Coronary artery (tissue), 2 donors: ENCODE data around the gene FBXO8.

Source experiments
- DNase-seq: peaks from one replicate; pipeline ENCODE4 v3.0.0-alpha.2; 2017; ENCODE audit warnings: low spot score
- H3K27ac ChIP-seq, 2 donors: fragments of 200-600 bp; sonication (generic); one replicate each; pipeline ENCODE4 v1.5.1; 2016 to 2019
- H3K4me3 ChIP-seq: fragments of 200-600 bp; sonication (generic); 2 replicates; pipeline ENCODE4 v1.5.1; 2016; ENCODE audit warnings: mild to moderate bottlenecking, moderate library complexity
- TF ChIP-seq, protein P1 (sequence below): fragments of 200-600 bp; sonication (generic); IDR thresholded peaks from one replicate; pipeline ENCODE4 v1.5.1; 2019; ENCODE audit warnings: antibody characterized with exemption

The FBXO8 gene

DNA sequence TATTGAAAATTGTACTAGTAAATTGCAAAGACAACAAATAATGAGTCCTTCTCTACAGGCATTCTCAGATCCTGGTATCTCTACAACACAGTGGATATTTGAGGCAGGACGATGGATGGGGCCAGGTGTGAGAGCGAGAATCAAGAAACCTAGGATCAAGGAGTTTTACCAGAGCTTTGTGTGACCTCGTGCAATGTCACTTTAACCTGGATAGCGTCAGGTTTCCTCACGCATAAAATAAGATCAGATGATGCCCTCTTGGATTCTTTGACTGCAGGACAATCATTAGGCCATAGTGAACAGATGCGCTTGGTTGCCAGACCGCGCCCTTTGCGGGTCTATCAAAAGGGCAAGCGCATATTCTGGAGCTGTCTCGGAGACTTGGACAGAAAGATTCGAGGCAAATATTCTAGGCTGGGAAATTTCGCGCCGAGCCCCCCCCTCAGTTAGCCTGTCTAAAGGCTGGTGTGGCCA lies 66.6 kb downstream of the FBXO8 start:
- Histone ChIP-seq H3K4me3 (peak overlapping the region; percentile 69), H3K27ac (peak overlapping the region in 1 of 2 donors; percentile 61)
- TF ChIP-seq, protein P1, sequence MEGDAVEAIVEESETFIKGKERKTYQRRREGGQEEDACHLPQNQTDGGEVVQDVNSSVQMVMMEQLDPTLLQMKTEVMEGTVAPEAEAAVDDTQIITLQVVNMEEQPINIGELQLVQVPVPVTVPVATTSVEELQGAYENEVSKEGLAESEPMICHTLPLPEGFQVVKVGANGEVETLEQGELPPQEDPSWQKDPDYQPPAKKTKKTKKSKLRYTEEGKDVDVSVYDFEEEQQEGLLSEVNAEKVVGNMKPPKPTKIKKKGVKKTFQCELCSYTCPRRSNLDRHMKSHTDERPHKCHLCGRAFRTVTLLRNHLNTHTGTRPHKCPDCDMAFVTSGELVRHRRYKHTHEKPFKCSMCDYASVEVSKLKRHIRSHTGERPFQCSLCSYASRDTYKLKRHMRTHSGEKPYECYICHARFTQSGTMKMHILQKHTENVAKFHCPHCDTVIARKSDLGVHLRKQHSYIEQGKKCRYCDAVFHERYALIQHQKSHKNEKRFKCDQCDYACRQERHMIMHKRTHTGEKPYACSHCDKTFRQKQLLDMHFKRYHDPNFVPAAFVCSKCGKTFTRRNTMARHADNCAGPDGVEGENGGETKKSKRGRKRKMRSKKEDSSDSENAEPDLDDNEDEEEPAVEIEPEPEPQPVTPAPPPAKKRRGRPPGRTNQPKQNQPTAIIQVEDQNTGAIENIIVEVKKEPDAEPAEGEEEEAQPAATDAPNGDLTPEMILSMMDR: no peak
- DNase-seq: no peak

DNA sequence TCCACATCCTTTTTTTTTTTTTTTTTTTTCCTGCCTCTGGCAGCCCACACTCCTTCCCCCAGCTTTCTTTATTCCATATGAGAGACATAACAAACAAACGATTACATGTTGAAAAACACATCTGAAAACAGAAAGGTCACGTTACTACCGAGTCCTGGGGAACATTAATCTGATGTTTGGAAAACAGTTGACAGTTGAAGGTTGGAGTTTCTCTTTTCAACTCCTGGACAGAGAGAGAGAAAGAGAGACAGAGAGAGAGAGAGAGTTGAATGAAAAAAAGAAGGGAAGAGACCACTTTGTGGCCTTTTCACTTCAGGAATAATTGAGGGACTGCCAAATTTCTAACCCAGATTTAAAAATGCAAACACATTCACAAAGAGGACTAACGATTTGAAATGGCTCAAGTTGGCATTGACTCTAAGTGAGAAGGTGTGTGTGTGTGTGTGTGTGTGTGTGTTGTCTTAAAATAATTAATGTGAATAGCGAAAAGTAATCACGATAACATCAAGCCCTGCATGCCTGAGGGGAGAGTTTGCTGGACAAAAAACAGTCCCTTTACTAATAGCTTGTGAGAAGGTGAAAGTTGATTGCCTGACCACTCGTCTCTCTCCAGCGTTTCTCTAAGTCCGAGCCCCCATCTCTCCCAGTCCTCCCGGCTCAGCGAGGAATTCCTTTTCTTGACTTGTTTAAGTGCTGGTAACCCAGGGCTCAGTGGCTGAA lies 67.3 kb downstream of the FBXO8 start:
- TF ChIP-seq, protein P1: no peak
- H3K27ac ChIP-seq: peak overlapping the region in 1 of 2 donors; percentile 11
- DNase-seq: no peak
- H3K4me3 ChIP-seq: no peak overlapping the region

DNA sequence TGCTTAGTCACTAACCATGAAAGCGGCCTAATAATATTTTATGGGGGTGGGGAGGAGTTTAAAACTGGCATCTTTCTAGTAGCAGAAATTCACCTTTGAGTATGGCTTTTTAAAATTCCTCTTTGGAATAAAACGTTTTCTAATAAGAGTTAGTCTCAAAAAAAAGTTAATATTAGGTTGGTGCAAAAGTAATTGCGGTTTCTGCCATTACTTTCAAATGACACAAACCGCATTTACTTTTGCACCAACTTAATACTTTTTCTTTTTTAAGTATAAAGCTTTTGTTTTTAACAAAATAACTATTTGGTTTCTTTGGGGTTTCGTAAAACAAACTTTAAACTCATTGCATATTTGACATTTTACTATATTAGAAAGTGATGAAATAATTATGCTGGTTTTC lies 68.4 kb downstream of the FBXO8 start:
- TF ChIP-seq, protein P1: no peak
- no peak overlapping the region for H3K27ac ChIP-seq
- DNase-seq: no peak
- no peak overlapping the region for H3K4me3 ChIP-seq

DNA sequence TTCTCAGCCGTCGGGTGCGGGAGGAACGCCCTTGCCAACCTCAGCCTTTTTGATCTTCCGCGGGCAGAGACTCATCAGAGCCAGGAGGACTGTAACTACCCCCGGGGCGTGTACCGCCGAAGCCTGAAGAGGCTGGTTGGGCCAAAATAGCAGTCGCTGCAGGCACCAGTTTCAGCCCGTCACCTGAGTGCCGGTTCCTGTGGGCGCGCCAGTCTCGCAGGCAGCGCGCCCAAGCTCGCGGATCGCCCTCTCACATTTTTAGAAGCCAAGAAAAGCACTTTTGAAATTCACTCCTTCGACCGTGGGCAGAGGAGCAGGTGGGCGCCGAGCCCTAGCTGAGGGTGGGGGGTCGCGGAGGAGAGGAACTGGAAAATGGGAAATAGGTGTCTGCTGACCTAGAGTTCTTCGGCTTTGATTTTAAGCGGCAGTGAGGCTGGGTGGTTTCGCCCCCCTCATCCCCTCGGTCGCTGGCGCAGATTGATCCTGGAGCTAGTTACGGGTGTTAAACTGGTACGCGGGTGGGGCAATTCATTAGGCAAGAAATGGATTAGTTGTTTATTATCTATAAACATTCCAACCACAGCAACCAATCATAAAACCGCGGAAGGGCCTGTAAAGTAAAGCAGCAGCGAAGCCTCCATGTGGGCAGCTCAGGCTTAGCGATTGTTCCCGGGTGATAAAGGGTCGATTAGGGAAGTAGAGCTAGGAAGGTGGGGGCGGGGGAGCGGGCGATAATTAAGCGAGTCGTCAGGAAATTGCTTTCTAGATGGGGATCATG lies 69.2 kb downstream of the FBXO8 start:
- Histone ChIP-seq H3K27ac (no peak overlapping the region), H3K4me3 (peak overlapping the region; percentile 60)
- TF ChIP-seq, protein P1: no peak
- DNase-seq: no peak

DNA sequence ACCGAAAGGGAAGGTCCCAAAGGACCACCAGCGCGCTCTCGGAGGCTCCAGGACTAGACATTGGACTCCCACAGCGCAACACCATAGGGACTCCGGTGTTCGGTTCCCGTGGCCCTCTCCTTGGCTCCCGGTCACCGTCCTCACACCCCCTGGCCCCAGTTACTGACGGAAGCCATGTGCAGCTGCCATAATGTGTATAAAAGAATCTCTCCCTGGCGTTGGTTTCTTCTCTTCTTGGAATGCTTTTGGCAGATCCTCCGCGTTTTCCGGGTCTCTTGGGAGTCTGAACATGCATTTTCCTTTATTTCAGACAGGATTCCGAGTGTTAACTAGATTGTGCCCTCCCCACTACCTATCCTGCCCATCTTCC lies 69.8 kb downstream of the FBXO8 start:
- H3K27ac ChIP-seq: no peak overlapping the region
- no peak for DNase-seq
- TF ChIP-seq, protein P1: no peak
- H3K4me3 ChIP-seq: peak overlapping the region; percentile 60

DNA sequence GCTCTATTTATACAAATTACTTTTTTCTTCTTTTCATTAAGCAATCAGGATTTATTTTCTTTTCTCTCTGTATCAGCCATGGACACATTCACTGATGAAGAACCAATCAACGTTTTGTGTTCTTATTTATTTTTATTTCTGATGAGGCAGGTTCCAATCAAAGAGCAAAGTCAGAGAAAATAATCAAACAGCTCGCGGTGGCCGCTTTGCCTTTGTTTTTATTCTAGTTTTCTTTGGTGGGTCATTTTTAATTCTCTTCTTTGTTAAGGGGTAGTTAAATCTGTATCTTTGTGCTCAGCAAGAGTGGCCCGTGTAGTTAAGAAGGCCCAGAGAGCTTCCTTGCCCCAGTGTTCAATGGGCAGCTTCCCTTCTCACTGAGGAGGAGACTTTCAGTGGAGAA lies 71.4 kb downstream of the FBXO8 start:
- no peak for DNase-seq
- Histone ChIP-seq H3K4me3 (no peak overlapping the region), H3K27ac (no peak overlapping the region)
- TF ChIP-seq, protein P1: no peak
